ENCODE results near the gene TOLLIP.

TOLLIP gene

GRCh38 chr11:1353383-1354124 is 44.1 kb upstream of the TOLLIP start:
- no peak for DNase-seq (ENCODE audit: low spot score)
- in situ Hi-C loops (cut with MboI; ENCODE audit: low pct_unique_long_range_greater_than_20kb, low sequenced_read_pairs, unreplicated experiment): no loop called here

DNA sequence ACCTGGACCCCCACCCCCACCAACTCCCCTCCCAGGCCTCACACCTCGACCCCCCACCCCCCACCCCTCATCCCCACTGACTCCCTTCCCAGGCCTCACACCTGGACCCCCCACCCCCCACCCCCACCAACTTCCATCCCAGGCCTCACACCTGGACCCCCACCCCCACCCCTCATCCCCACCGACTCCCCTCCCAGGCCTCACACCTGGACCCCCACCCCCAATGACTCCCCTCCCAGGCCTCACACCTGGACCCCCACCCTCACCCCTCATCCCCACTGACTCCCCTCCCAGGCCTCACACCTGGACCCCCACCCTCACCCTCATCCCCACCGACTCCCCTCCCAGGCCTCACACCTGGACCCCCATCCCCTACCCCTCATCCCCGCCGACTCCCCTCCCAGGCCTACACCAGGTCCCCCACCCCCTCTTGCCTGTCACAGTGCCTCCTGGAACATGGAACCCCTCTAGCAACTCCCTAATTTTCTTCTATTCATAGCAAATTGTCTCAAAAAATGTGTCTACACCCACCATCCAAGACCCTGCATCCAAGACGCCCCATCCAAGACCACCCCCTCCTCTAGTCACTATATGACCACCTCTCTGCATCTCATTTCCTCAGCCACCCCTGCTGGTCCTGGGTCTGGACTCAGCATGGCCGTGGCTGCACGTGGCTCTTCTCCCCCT is 43.4 kb upstream of the TOLLIP start:
- DNase-seq (ENCODE audit: low spot score): no peak
- in situ Hi-C loops (cut with MboI; ENCODE audit: low pct_unique_long_range_greater_than_20kb, low sequenced_read_pairs, unreplicated experiment): no loop called here
- TF ChIP-seq, protein P1, sequence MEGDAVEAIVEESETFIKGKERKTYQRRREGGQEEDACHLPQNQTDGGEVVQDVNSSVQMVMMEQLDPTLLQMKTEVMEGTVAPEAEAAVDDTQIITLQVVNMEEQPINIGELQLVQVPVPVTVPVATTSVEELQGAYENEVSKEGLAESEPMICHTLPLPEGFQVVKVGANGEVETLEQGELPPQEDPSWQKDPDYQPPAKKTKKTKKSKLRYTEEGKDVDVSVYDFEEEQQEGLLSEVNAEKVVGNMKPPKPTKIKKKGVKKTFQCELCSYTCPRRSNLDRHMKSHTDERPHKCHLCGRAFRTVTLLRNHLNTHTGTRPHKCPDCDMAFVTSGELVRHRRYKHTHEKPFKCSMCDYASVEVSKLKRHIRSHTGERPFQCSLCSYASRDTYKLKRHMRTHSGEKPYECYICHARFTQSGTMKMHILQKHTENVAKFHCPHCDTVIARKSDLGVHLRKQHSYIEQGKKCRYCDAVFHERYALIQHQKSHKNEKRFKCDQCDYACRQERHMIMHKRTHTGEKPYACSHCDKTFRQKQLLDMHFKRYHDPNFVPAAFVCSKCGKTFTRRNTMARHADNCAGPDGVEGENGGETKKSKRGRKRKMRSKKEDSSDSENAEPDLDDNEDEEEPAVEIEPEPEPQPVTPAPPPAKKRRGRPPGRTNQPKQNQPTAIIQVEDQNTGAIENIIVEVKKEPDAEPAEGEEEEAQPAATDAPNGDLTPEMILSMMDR (IDR thresholded peaks at IDR 0.05; ENCODE audit: extremely low read depth, insufficient read depth, missing control alignments): no peak

More at GRCh38 chr11:1353383-1354124, 44.1 kb upstream of the TOLLIP start:
- TF ChIP-seq, protein P1 (IDR thresholded peaks at IDR 0.05; ENCODE audit: extremely low read depth, insufficient read depth, missing control alignments): no peak

- DNase-seq (ENCODE audit: low spot score): no peak
- in situ Hi-C loops (cut with MboI; ENCODE audit: low pct_unique_long_range_greater_than_20kb, low sequenced_read_pairs, unreplicated experiment): no loop called here
- TF ChIP-seq, protein P1 (IDR thresholded peaks at IDR 0.05; ENCODE audit: extremely low read depth, insufficient read depth, missing control alignments): no peak
These were observed 42.0 kb upstream of the TOLLIP start for GRCh38 chr11:1351278-1351937.

GRCh38 chr11:1350086-1350725 is 40.8 kb upstream of the TOLLIP start:
- TF ChIP-seq, protein P1 (IDR thresholded peaks at IDR 0.05; ENCODE audit: extremely low read depth, insufficient read depth, missing control alignments): no peak
- in situ Hi-C loops (cut with MboI; ENCODE audit: low pct_unique_long_range_greater_than_20kb, low sequenced_read_pairs, unreplicated experiment): no loop called here
- DNase-seq (ENCODE audit: low spot score): peak; percentile 25

DNA sequence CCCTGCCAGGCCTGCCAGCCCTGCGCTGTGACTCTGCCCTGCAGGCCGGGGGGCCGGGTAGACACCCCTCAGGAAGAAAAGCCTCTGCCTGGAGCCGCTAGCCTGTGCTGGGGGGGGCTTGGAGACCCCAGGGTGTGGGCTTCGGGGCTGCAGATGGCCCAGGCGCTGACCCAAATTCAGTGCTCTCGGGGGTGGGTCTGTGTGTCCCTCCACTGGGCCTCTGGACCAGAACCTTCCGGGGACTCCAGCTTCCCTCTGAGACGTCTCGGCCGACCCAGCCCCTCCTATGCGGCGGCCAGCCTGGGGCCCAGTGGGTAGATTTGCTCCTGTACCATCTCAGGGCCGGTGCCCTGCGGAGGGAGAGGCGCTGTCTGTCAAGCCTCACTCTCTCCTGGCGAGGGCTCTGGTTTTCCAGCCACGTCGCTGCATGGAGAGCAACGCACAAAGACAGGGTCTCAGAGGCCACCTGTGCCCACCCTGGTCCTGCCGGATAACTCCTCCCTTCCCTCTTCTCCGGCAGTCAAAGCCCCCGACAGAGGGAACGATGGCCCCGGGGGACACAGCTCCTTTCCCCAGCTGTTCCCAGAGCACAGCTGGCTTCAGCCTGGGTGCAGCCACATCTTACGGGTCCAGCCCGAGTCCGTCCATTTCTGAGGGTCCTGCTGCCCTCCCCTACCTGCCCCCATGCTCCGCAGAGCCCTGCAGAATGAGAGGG is 40.1 kb upstream of the TOLLIP start:
- no peak for DNase-seq (ENCODE audit: low spot score)
- TF ChIP-seq, protein P1 (IDR thresholded peaks at IDR 0.05; ENCODE audit: extremely low read depth, insufficient read depth, missing control alignments): no peak
- in situ Hi-C loops (cut with MboI; ENCODE audit: low pct_unique_long_range_greater_than_20kb, low sequenced_read_pairs, unreplicated experiment): no loop called here

Data from GM13977 (cell line).